ENCODE results near the gene TSEN15.

Gene TSEN15

GRCh38 chr1:184027826-184028695, 23.5 kb upstream of the TSEN15 start:
- Histone ChIP-seq H3K9me3 (ENCODE audit: insufficient read depth, low read length) (no peaks in the 10 kb centered on the region), H2AFZ (ENCODE audit: low read depth, low read length, severe bottlenecking) (no peak overlapping the region), H3K27ac (ENCODE audit: low read depth, low read length) (no peak overlapping the region), H3K9me2 (replicated peaks; ENCODE audit: insufficient read depth, low read length) (no peaks in the 10 kb centered on the region), H3F3A (ENCODE audit: insufficient read depth) (no peaks in the 10 kb centered on the region), H3K27me3 (ENCODE audit: low read length) (no peaks in the 10 kb centered on the region), H3K9ac (ENCODE audit: low read length) (no peak overlapping the region), H3K36me3 (ENCODE audit: low read length) (no peaks in the 10 kb centered on the region), H3K4me2 (ENCODE audit: low read depth, low read length, poor library complexity, severe bottlenecking) (no peak overlapping the region), H4K20me1 (ENCODE audit: low read depth, low read length) (no peaks in the 10 kb centered on the region), H3K79me2 (ENCODE audit: insufficient read depth, low read length) (no peaks in the 10 kb centered on the region), H3K4me3 (ENCODE audit: insufficient read depth, low read length, poor library complexity, severe bottlenecking) (no peak overlapping the region)
- TF ChIP-seq CTCF (IDR thresholded peaks at IDR 0.05; ENCODE audit: insufficient read depth, low read length, poor library complexity, severe bottlenecking) (no peak), EZH2phosphoT487 (conservative IDR thresholded peaks at IDR 0.05; ENCODE audit: low read length) (no peak)

- H3K36me3 ChIP-seq (ENCODE audit: low read length): no peaks in the 10 kb centered on the region
- H3K79me2 ChIP-seq (ENCODE audit: insufficient read depth, low read length): no peaks in the 10 kb centered on the region
- no peak overlapping the region for H3K4me2 ChIP-seq (ENCODE audit: low read depth, low read length, poor library complexity, severe bottlenecking)
- no peak overlapping the region for H3K9ac ChIP-seq (ENCODE audit: low read length)
- H3K9me3 ChIP-seq (ENCODE audit: insufficient read depth, low read length): no peaks in the 10 kb centered on the region
- H3K9me2 ChIP-seq (replicated peaks; ENCODE audit: insufficient read depth, low read length): no peaks in the 10 kb centered on the region
- H4K20me1 ChIP-seq (ENCODE audit: low read depth, low read length): no peaks in the 10 kb centered on the region
- H2AFZ ChIP-seq (ENCODE audit: low read depth, low read length, severe bottlenecking): no peak overlapping the region
- no peak overlapping the region for H3K27ac ChIP-seq (ENCODE audit: low read depth, low read length)
- no peaks in the 10 kb centered on the region for H3K27me3 ChIP-seq (ENCODE audit: low read length)
- H3F3A ChIP-seq (ENCODE audit: insufficient read depth): no peaks in the 10 kb centered on the region
- TF ChIP-seq CTCF (IDR thresholded peaks at IDR 0.05; ENCODE audit: insufficient read depth, low read length, poor library complexity, severe bottlenecking): no peak
- no peak for TF ChIP-seq EZH2phosphoT487 (conservative IDR thresholded peaks at IDR 0.05; ENCODE audit: low read length)
- no peak overlapping the region for H3K4me3 ChIP-seq (ENCODE audit: insufficient read depth, low read length, poor library complexity, severe bottlenecking)
These were observed 22.5 kb upstream of the TSEN15 start for GRCh38 chr1:184028854-184029623.

- Histone ChIP-seq H3K9me2 (replicated peaks; ENCODE audit: insufficient read depth, low read length) (no peaks in the 10 kb centered on the region), H3K79me2 (ENCODE audit: insufficient read depth, low read length) (no peaks in the 10 kb centered on the region), H3K9ac (ENCODE audit: low read length) (no peak overlapping the region), H2AFZ (ENCODE audit: low read depth, low read length, severe bottlenecking) (no peak overlapping the region), H3K27me3 (ENCODE audit: low read length) (no peaks in the 10 kb centered on the region), H3F3A (ENCODE audit: insufficient read depth) (no peaks in the 10 kb centered on the region), H3K36me3 (ENCODE audit: low read length) (no peaks in the 10 kb centered on the region), H3K4me2 (ENCODE audit: low read depth, low read length, poor library complexity, severe bottlenecking) (no peak overlapping the region), H3K9me3 (ENCODE audit: insufficient read depth, low read length) (no peaks in the 10 kb centered on the region), H3K27ac (ENCODE audit: low read depth, low read length) (no peak overlapping the region), H3K4me3 (ENCODE audit: insufficient read depth, low read length, poor library complexity, severe bottlenecking) (no peak overlapping the region), H4K20me1 (ENCODE audit: low read depth, low read length) (no peaks in the 10 kb centered on the region)
- TF ChIP-seq EZH2phosphoT487 (conservative IDR thresholded peaks at IDR 0.05; ENCODE audit: low read length) (no peak), CTCF (IDR thresholded peaks at IDR 0.05; ENCODE audit: insufficient read depth, low read length, poor library complexity, severe bottlenecking) (no peak)
These were observed 21.0 kb upstream of the TSEN15 start for GRCh38 chr1:184030433-184031091.

Data from SU-DHL-6 (cell line).